Measurements from ENCODE around the gene PLOD2.

The PLOD2 gene

DNA sequence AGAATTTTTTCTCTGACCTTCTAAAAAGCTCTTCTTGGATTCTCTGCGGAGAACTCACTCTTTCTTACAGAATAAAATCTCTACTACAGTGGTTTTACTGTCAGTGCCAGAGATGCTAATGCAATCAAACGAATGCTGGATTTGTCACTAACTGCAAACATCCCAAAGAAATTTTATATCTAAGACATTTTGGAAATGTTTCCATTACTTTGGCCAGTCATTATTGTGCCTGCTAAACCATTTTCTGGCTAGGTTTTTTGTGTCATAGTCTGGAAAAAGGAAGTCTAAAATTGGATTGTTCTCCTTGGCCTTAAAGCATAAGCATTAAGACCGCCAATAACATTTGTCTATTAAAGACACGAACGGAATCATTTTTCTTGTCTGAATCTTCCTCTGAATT, 54.0 kb downstream of the PLOD2 start:
- H3K9ac ChIP-seq (ENCODE audit: low read depth, low read length, poor library complexity, severe bottlenecking): no peak overlapping the region
- H4K20me1 ChIP-seq (ENCODE audit: insufficient read depth, low read length, poor library complexity, severe bottlenecking): no peaks in the 10 kb centered on the region
- no peaks in the 10 kb centered on the region for H3K79me2 ChIP-seq (ENCODE audit: insufficient read depth, low read length)
- no peak overlapping the region for H3K4me3 ChIP-seq (ENCODE audit: low read length, poor library complexity, severe bottlenecking)
- no peak overlapping the region for H3K4me2 ChIP-seq (ENCODE audit: low read depth, low read length, poor library complexity, severe bottlenecking)
- H2AFZ ChIP-seq (ENCODE audit: low read length): no peak overlapping the region
- H3K9me2 ChIP-seq (replicated peaks; ENCODE audit: low read depth, low read length): no peaks in the 10 kb centered on the region
- H3K27me3 ChIP-seq (ENCODE audit: insufficient read depth, low read length, poor library complexity, severe bottlenecking): no peaks in the 10 kb centered on the region
- TF ChIP-seq EZH2phosphoT487 (IDR thresholded peaks at IDR 0.05; ENCODE audit: borderline replicate concordance): no peak
- TF ChIP-seq, protein P1, sequence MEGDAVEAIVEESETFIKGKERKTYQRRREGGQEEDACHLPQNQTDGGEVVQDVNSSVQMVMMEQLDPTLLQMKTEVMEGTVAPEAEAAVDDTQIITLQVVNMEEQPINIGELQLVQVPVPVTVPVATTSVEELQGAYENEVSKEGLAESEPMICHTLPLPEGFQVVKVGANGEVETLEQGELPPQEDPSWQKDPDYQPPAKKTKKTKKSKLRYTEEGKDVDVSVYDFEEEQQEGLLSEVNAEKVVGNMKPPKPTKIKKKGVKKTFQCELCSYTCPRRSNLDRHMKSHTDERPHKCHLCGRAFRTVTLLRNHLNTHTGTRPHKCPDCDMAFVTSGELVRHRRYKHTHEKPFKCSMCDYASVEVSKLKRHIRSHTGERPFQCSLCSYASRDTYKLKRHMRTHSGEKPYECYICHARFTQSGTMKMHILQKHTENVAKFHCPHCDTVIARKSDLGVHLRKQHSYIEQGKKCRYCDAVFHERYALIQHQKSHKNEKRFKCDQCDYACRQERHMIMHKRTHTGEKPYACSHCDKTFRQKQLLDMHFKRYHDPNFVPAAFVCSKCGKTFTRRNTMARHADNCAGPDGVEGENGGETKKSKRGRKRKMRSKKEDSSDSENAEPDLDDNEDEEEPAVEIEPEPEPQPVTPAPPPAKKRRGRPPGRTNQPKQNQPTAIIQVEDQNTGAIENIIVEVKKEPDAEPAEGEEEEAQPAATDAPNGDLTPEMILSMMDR (conservative IDR thresholded peaks at IDR 0.05; ENCODE audit: low read length): no peak
- H3F3A ChIP-seq (ENCODE audit: low read depth): no peaks in the 10 kb centered on the region
- no peaks in the 10 kb centered on the region for H3K36me3 ChIP-seq (ENCODE audit: insufficient read depth, low read length)
- H3K9me3 ChIP-seq (ENCODE audit: insufficient read depth, low read depth, low read length): no peaks in the 10 kb centered on the region
- no peaks in the 10 kb centered on the region for H3K4me1 ChIP-seq (ENCODE audit: insufficient read depth, low read length, poor library complexity, severe bottlenecking)

DNA sequence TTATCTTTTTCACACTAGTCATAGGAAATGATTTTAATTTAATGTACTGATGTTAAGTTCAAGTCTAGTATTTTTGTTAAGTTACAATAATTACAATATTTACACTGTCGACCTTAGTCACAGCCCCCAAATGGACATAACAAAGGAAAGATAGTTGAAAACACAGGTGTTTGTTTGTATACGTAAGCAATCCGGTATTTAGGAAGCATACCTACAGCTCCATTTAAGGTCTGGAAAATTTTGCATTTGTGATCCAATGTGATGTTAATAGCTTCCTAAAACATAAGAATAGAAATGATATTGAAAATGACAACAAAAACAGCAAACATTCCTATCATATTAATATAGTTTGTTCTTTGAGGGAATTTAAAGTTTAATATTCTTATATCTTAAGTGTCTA, 56.9 kb downstream of the PLOD2 start:
- Histone ChIP-seq H3K4me1 (ENCODE audit: insufficient read depth, low read length, poor library complexity, severe bottlenecking) (no peaks in the 10 kb centered on the region), H2AFZ (ENCODE audit: low read length) (no peak overlapping the region), H4K20me1 (ENCODE audit: insufficient read depth, low read length, poor library complexity, severe bottlenecking) (no peaks in the 10 kb centered on the region), H3K9me2 (replicated peaks; ENCODE audit: low read depth, low read length) (no peaks in the 10 kb centered on the region), H3K27me3 (ENCODE audit: insufficient read depth, low read length, poor library complexity, severe bottlenecking) (no peaks in the 10 kb centered on the region), H3F3A (ENCODE audit: low read depth) (no peaks in the 10 kb centered on the region), H3K4me3 (ENCODE audit: low read length, poor library complexity, severe bottlenecking) (no peak overlapping the region), H3K79me2 (ENCODE audit: insufficient read depth, low read length) (no peaks in the 10 kb centered on the region), H3K9me3 (ENCODE audit: insufficient read depth, low read depth, low read length) (no peaks in the 10 kb centered on the region), H3K36me3 (ENCODE audit: insufficient read depth, low read length) (no peaks in the 10 kb centered on the region), H3K9ac (ENCODE audit: low read depth, low read length, poor library complexity, severe bottlenecking) (no peak overlapping the region), H3K4me2 (ENCODE audit: low read depth, low read length, poor library complexity, severe bottlenecking) (no peak overlapping the region)
- TF ChIP-seq EZH2phosphoT487 (IDR thresholded peaks at IDR 0.05; ENCODE audit: borderline replicate concordance): no peak
- TF ChIP-seq, protein P1 (conservative IDR thresholded peaks at IDR 0.05; ENCODE audit: low read length): no peak

DNA sequence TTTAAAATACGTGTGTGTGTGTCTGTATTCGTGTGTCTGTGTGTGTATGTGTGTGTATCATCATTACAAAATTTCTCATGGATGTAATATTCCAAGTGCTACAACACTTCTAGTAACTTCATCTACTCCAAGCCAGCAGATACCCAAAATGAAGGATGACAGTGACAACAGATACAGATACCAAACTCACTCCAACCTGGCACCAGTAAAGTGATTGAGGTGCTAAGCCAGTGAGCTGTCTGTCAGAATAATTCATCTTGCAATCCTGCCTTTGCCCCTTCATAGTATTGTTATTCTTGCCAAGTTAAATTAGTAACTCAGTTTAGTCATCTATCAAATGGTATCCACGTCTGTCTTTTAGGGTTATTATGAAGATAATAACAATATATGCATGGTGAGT, 58.1 kb downstream of the PLOD2 start:
- Histone ChIP-seq H3F3A (ENCODE audit: low read depth) (no peaks in the 10 kb centered on the region), H3K9me3 (ENCODE audit: insufficient read depth, low read depth, low read length) (no peaks in the 10 kb centered on the region), H3K27me3 (ENCODE audit: insufficient read depth, low read length, poor library complexity, severe bottlenecking) (no peaks in the 10 kb centered on the region), H2AFZ (ENCODE audit: low read length) (no peak overlapping the region), H3K79me2 (ENCODE audit: insufficient read depth, low read length) (no peaks in the 10 kb centered on the region), H3K4me1 (ENCODE audit: insufficient read depth, low read length, poor library complexity, severe bottlenecking) (no peaks in the 10 kb centered on the region), H3K36me3 (ENCODE audit: insufficient read depth, low read length) (no peaks in the 10 kb centered on the region), H3K9ac (ENCODE audit: low read depth, low read length, poor library complexity, severe bottlenecking) (no peak overlapping the region), H4K20me1 (ENCODE audit: insufficient read depth, low read length, poor library complexity, severe bottlenecking) (no peaks in the 10 kb centered on the region), H3K4me3 (ENCODE audit: low read length, poor library complexity, severe bottlenecking) (no peak overlapping the region), H3K9me2 (replicated peaks; ENCODE audit: low read depth, low read length) (no peaks in the 10 kb centered on the region), H3K4me2 (ENCODE audit: low read depth, low read length, poor library complexity, severe bottlenecking) (no peak overlapping the region)
- TF ChIP-seq, protein P1 (conservative IDR thresholded peaks at IDR 0.05; ENCODE audit: low read length): no peak
- no peak for TF ChIP-seq EZH2phosphoT487 (IDR thresholded peaks at IDR 0.05; ENCODE audit: borderline replicate concordance)
